GM10847 (cell line): ENCODE data around the gene EFEMP2.

ENCODE experiments used
- POLR2A ChIP-seq: IDR thresholded peaks from 2 replicates; pipeline ENCODE4 v1.6.1; 2011; ENCODE audit not compliant: insufficient read length; ENCODE audit errors: extremely low read depth

EFEMP2 gene

GRCh38 chr11:65849366-65849765, 23.2 kb downstream of the EFEMP2 start:
- no peak for TF ChIP-seq POLR2A

GRCh38 chr11:65847746-65848145, 24.9 kb downstream of the EFEMP2 start:
- TF ChIP-seq POLR2A = no peak

- no peak for TF ChIP-seq POLR2A
These were observed 28.2 kb downstream of the EFEMP2 start for GRCh38 chr11:65844231-65844872.

- TF ChIP-seq POLR2A = no peak
These were observed 28.8 kb downstream of the EFEMP2 start for GRCh38 chr11:65843811-65844210.

- no peak for TF ChIP-seq POLR2A
These were observed 30.5 kb downstream of the EFEMP2 start for GRCh38 chr11:65842144-65842543.

GRCh38 chr11:65834202-65834601, 38.4 kb downstream of the EFEMP2 start:
- TF ChIP-seq POLR2A = no peak

GRCh38 chr11:65833297-65834030, 39.1 kb downstream of the EFEMP2 start, which contains the start of gene SNX32:
Gene SNX32 (plus strand): TSS chr11:65833963. CDS start chr11:65834066, 103 bp downstream.
- no peak for TF ChIP-seq POLR2A

GRCh38 chr11:65829459-65829858, 43.1 kb downstream of the EFEMP2 start:
- no peak for TF ChIP-seq POLR2A

GRCh38 chr11:65826984-65827735, 45.4 kb downstream of the EFEMP2 start:
- no peak for TF ChIP-seq POLR2A

- no peak for TF ChIP-seq POLR2A
These were observed 49.6 kb downstream of the EFEMP2 start for GRCh38 chr11:65822776-65823528.

GRCh38 chr11:65821107-65821506, 51.5 kb downstream of the EFEMP2 start:
- TF ChIP-seq POLR2A = no peak

- TF ChIP-seq POLR2A = no peak
These were observed 54.5 kb downstream of the EFEMP2 start for GRCh38 chr11:65817835-65818680.

GRCh38 chr11:65817312-65817834, 55.2 kb downstream of the EFEMP2 start:
- no peak for TF ChIP-seq POLR2A

GRCh38 chr11:65816696-65817095, 55.9 kb downstream of the EFEMP2 start:
- no peak for TF ChIP-seq POLR2A
